Esophagus (tissue), 2 donors: ENCODE measurements around the gene NOXA1. TPM values are rescaled to one million over a fixed set of nuclear protein-coding genes. Genes with fewer than 3 reads are reported as not detected.

ENCODE experiments used
- H3K27ac ChIP-seq, 2 donors: one replicate each; pipeline ENCODE4 v1.5.1; 2013; ENCODE audit warnings: low read depth in 2 of 2, mild to moderate bottlenecking in 2 of 2, inconsistent platforms in 1 of 2, low read length in 1 of 2, moderate library complexity in 1 of 2
- H3K27me3 ChIP-seq, 2 donors: one replicate each; pipeline ENCODE4 v1.6.1; 2013; ENCODE audit warnings: low read length in 2 of 2, control low read depth in 1 of 2, mild to moderate bottlenecking in 1 of 2; ENCODE audit not compliant: insufficient read depth in 2 of 2, control insufficient read depth in 1 of 2
- H3K36me3 ChIP-seq, 2 donors: one replicate each; pipeline ENCODE4 v1.6.1; 2013; ENCODE audit warnings: low read length in 1 of 2; ENCODE audit not compliant: control insufficient read depth in 2 of 2, insufficient read depth in 2 of 2
- H3K4me1 ChIP-seq, 2 donors: one replicate each; pipeline ENCODE4 v1.6.1; 2013; ENCODE audit warnings: low read length in 1 of 2; ENCODE audit not compliant: control insufficient read depth in 2 of 2, insufficient read depth in 2 of 2
- H3K4me3 ChIP-seq, 2 donors: one replicate each; pipeline ENCODE4 v1.5.1; 2013; ENCODE audit warnings: low read length in 2 of 2, mild to moderate bottlenecking in 2 of 2, low read depth in 1 of 2, moderate library complexity in 1 of 2
- H3K9me3 ChIP-seq, 2 donors: one replicate each; pipeline ENCODE4 v1.6.1; 2013; ENCODE audit warnings: mild to moderate bottlenecking in 2 of 2, low read depth in 1 of 2, low read length in 1 of 2, moderate library complexity in 1 of 2; ENCODE audit not compliant: control insufficient read depth in 2 of 2, insufficient read depth in 1 of 2
- WGBS, 2 donors: extraction: QIAGEN DNeasy Blood & Tissue Kit; methylation state at CpG; one replicate each; pipeline ENCODE4 v1.1.7; 2013; 5-methylcytosine and 5-hydroxymethylcytosine counted together
- polyA plus RNA-seq, 2 donors: library from polyadenylated mRNA; stranded (reverse); fragments of 200-250 nt; gene quantifications; one replicate each; pipeline ENCODE4 v1.2.3, GENCODE V29; 2013
- donor health status: healthy with polysubstance abuse.
- donor health status: Bipolar disorder and iron deficiency.

NOXA1 gene
- polyA plus RNA-seq, 2 donors: 6.5 to 14.3 TPM

DNA sequence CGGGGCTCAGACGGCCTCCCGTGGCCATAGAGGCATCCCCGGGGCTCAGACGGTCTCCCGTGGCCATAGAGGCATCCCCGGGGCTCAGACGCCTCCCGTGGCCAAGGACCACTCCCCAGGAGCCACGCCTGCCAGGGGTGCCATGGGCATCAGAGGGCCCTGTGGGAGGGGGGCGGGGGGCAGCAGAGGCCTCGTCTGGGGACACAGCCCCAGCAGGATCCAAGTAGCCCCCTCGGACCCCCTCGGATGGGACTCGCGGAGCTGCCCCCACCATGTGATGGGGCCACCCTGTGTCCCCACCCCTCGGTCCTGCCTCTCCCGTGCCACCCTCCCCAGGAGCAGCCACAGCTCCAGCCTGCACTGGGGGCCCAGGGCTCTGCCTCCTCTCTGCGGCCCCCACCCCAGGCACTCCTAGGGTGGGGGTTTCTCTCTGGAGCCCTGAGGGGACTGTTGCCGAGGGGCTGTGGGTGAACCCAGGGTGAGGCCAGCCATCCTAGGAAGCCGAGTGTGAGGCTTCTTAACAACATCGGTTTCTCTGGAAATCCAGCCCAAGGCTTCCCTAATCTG lies 15.5 kb downstream of the NOXA1 start:
- Histone ChIP-seq H3K4me3 (no peak overlapping the region), H3K36me3 (no peaks in the 10 kb centered on the region), H3K4me1 (peaks cover 0 to 3% of the 10 kb centered on the region in 2 donors), H3K27ac (no peak overlapping the region), H3K9me3 (no peaks in the 10 kb centered on the region), H3K27me3 (peaks cover 0 to 5% of the 10 kb centered on the region in 2 donors)
- 70 to 78% methylated on average over 22 of the region's 22 CpGs for WGBS, 2 donors

DNA sequence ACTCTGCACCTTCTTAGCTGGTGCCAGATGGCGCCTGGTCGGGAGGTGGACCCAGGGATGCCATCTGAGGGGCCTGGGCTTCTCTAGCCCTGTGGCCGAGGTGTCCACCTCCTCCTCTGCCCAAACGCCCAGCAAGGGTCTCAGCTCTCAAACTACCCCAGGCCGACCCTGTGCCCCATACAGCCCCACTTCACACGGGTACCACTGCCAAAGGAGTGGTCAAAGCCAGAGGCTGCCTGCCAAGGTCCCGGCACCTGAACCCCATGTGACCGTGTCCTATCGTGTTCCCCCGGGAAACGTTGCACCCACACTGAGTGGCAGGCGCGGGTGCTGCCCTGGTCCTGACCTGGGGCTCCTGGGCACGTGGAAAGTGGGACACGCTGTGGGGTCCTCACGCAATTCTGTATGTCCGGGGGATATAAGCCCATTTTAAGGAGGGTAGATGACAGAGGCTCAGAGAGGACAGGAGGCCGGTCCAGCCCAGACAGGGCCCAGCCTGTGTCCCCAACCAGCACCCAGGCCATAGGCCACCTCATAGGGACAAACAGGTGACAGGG lies 16.0 kb downstream of the NOXA1 start:
- peaks cover 0 to 5% of the 10 kb centered on the region in 2 donors for H3K27me3 ChIP-seq
- H3K36me3 ChIP-seq: no peaks in the 10 kb centered on the region
- H3K4me3 ChIP-seq: no peak overlapping the region
- H3K9me3 ChIP-seq: no peaks in the 10 kb centered on the region
- H3K27ac ChIP-seq: no peak overlapping the region
- 51 to 61% methylated on average over 18 of the region's 18 CpGs for WGBS, 2 donors
- H3K4me1 ChIP-seq: peaks cover 0 to 3% of the 10 kb centered on the region in 2 donors

DNA sequence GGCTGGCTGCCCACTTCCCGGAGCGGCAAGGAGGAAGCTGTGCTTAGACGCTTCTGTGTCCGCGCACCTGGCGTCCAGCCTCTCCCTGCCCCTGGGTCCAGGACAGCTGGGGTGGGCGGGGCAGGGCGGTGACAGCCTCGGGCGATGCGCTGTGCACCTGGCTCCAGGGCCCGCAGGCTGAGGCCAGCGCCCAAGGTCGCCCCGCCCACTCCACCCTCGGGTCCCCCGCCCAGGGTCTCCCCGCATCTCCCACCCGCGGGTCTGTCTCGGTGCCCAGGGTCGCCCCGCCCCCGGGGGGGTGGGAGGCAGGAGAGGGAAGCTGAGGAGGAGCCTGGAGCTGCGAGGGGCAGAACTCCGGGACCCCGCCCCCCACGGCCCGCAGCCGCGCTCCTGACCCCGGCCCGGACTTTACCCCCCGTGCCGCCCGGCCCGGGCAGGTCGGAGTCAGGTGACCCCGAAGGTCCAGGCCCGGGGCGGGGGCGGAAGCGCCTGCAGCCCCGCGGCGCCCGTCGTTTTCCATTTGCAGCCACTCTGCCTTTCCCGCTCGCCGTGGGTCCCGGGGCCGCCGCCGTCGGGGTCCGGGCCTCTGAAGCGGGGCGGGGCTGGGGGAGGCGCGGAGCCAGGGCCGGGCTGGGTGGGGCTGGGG lies 18.2 kb downstream of the NOXA1 start, which contains the start of gene ENTPD8:
TSS of gene ENTPD8 (minus strand) at position 69 of the 646 bp plus-strand sequence. CDS start 3,072 bp downstream, outside the sequence.
- no peaks in the 10 kb centered on the region for H3K9me3 ChIP-seq
- no peaks in the 10 kb centered on the region for H3K36me3 ChIP-seq
- H3K4me3 ChIP-seq: peak within 1 kb of the TSS in 1 of 2 donors; percentile 2
- peaks cover 0 to 5% of the 10 kb centered on the region in 2 donors for H3K27me3 ChIP-seq
- peaks cover 0 to 3% of the 10 kb centered on the region in 2 donors for H3K4me1 ChIP-seq
- H3K27ac ChIP-seq: no peak within 1 kb of the TSS
- WGBS, 2 donors: 1 to 2% methylated on average over 39 to 62 of the region's 62 CpGs

DNA sequence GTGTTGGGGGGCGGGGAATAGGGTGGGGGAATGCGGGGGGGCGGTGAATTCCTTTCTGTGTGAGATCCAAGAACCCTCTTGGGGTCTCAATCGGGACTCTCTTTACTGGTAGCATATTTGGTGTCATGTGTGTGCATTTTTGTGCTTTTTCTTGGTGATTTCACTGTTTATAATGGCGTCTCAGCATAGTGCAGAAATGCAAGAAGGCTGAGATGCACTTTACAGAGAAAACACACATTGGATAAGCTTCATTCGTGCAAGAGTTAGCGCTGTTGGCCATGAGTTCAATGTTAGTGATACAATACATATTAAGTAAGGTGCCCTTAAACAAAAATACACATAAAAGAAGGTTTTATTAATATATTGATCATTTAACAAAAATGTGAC lies 18.7 kb downstream of the NOXA1 start:
- 23 to 24% methylated on average over 4 to 7 of the region's 7 CpGs for WGBS, 2 donors
- Histone ChIP-seq H3K27me3 (peaks cover 0 to 5% of the 10 kb centered on the region in 2 donors), H3K4me3 (no peak overlapping the region), H3K9me3 (no peaks in the 10 kb centered on the region), H3K4me1 (peaks cover 0 to 3% of the 10 kb centered on the region in 2 donors), H3K27ac (no peak overlapping the region), H3K36me3 (no peaks in the 10 kb centered on the region)

DNA sequence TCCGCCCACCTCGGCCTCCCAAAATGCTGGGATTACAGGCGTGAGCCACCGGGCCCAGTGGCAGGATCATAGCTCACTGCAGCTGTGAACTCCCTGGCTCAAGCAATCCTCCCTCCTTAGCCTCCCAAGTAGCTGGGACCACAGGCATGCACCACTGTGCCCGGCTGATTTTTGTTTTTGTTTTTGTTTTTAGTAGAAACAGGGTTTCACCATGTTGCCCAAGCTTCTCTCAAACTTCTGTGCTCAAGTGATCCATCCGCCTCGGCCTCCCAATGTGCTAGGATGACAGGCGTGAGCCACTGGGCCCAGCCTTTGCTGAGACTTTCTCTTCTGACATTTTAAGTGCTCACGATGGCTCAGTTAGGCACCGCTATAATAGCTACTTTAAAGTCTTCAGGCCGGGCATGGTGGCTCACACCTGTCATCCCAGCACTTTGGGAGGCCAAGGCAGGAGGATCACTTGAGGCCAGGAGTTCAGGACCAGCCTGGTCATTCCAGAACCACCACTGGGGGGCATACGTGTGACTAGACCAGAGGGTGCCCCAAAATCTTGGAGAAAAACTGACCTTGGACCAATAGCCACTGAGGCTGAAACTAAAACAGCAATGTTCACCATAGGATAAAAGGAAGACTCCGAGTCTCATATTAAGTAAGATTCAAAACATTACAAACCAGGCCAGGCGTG lies 21.1 kb downstream of the NOXA1 start:
- Histone ChIP-seq H3K36me3 (peaks cover 2 to 4% of the 10 kb centered on the region in 2 donors), H3K27ac (no peak overlapping the region), H3K4me1 (no peaks in the 10 kb centered on the region), H3K9me3 (no peaks in the 10 kb centered on the region), H3K27me3 (peaks cover 0 to 2% of the 10 kb centered on the region in 2 donors), H3K4me3 (no peak overlapping the region)
- WGBS, 2 donors: 85 to 86% methylated on average over 14 of the region's 14 CpGs

DNA sequence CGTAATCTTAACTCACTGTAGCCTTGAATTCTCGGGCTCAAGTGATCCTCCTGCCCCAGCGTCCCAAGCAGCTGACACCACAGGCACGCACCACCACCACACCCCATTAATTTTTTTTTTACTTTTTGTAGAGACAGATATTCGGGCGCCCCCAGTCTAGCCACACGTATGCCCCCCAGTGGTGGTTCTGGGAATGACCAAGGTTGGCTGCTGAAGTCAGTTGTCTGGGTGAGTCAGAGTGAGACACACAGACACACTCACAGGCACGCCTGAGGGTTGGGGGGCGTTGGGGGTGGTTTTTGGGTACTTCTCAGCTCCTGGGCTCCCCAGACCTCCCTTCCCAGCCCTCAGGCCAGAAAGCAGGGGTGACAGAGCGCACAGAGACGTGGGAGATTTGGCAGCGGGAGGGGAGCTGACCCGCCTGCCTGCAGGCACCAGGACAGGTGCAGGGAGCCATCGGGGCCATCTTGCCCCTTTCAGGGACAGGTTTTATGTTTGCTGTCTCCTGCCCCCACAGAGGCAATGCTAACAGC lies 22.1 kb downstream of the NOXA1 start:
- peaks cover 0 to 2% of the 10 kb centered on the region in 2 donors for H3K27me3 ChIP-seq
- WGBS, 2 donors: 12 to 15% methylated on average over 14 of the region's 14 CpGs

DNA sequence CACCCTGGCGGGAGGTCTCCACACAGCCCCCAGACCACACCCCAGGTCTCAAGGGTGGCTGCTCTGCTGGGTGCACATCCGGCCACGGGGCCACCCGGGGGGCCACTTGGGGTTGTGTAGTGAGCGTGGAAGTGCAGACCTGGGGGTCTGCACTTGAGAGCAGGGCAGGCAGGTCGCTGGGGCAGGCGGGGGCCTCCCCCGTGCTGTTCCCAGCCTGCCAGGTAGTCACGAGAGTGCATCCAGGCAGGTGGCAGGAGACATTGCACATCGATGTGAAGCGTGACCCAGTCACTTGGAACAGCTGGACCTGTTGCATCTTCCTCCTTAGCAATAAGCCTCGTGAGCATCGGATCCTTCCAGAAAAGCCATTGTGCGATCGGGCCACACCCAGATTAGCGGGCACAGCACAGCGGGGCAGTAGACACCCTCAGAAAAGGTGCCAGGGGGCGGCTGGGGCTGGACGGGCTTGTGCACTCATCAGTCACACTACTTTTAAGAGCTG lies 22.8 kb downstream of the NOXA1 start:
- no peak overlapping the region for H3K27ac ChIP-seq
- H3K4me3 ChIP-seq: no peak overlapping the region
- H3K4me1 ChIP-seq: no peaks in the 10 kb centered on the region
- no peaks in the 10 kb centered on the region for H3K9me3 ChIP-seq
- 36 to 50% methylated on average over 19 of the region's 19 CpGs for WGBS, 2 donors
- peaks cover 4 to 9% of the 10 kb centered on the region in 2 donors for H3K36me3 ChIP-seq
- H3K27me3 ChIP-seq: peaks cover 0 to 2% of the 10 kb centered on the region in 2 donors

More for the DNA sequence above, 22.1 kb downstream of the NOXA1 start:
- no peak overlapping the region for H3K4me3 ChIP-seq
- H3K36me3 ChIP-seq: peaks cover 4 to 9% of the 10 kb centered on the region in 2 donors
- no peaks in the 10 kb centered on the region for H3K4me1 ChIP-seq
- no peak overlapping the region for H3K27ac ChIP-seq
- H3K9me3 ChIP-seq: no peaks in the 10 kb centered on the region

DNA sequence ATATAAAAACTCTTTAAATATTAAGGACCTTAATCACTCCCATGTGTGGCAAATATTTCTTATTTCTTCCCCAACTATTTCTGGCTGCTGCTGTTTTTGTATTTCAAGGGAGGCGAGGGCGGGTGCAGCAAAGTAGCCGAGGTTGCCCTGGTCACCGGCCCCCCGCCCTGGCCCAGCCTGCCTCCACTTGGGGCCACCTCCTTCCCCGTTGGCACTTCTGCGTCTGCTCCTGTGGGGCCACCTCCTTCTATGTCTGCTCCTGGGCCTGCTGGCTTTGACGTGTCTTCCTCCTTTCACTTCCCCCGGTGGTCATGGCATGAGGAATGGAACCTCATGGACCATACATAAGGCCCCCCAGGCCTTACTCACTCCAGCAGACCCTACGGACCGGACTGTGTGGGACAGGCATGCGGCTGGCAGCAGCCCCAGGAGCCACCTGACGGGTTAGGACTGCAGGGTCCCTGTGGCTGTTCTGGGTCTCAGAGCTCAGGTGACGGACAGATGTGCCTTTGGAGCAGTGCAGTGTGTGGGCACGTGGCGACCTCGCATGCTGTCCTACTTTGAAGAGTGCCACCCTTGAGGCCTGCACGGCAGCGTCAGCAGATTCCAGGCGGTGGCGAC lies 23.8 kb downstream of the NOXA1 start:
- WGBS, 2 donors: 70 to 73% methylated on average over 21 of the region's 21 CpGs

More for the DNA sequence above, 23.8 kb downstream of the NOXA1 start:
- Histone ChIP-seq H3K4me3 (no peak overlapping the region), H3K27me3 (peaks cover 0 to 2% of the 10 kb centered on the region in 2 donors), H3K27ac (no peak overlapping the region), H3K36me3 (peaks cover 4 to 9% of the 10 kb centered on the region in 2 donors), H3K9me3 (no peaks in the 10 kb centered on the region), H3K4me1 (no peaks in the 10 kb centered on the region)
